ENCODE data around the gene ATAD3B. TPM values are rescaled to one million over a fixed set of nuclear protein-coding genes. Genes with fewer than 3 reads are reported as not detected.

Gene ATAD3B
- polyA plus RNA-seq, 3 donors: 2.3 to 23.3 (median 2.3) TPM

DNA sequence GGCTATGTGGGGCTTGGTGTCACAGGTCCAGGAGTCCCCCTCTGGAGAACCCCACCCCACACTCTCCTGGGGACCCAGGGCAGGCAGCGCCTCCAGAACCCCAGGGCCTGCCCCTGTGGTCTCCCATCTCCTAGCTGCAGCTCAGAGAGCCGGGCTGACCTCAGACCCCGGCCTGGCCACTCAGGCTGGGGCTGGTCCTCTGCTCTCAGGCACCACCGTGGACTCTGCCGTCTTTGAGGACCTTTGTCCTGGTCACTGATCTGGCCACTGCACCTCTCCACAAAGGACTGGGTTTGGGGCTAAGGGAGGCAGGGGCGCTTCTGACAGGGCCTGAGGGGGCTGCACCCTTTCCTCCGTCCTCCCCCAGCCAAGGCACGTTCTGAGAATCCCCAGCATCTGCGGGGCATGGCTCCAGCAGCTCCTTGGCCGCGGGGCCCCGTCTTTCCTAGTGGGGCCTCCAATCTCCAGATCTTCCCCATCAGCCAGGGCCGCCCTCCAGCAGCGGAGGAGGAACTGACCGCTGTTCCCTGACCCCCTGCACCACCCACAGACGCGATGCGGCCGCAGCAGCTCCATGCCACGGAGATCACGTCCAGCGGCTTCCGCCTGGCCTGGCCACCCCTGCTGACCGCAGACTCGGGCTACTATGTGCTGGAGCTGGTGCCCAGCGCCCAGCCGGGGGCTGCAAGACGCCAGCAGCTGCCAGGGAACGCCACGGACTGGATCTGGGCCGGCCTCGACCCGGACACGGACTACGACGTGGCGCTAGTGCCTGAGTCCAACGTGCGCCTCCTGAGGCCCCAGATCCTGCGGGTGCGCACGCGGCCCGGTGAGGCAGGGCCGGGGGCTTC is 32.8 kb upstream of the ATAD3B start:
- Mint-ChIP-seq H3K4me1 (peaks cover 12% of the 10 kb centered on the region), H3K27ac (peak overlapping the region in 1 of 7 donors; percentile 14), H3K36me3 (peaks cover 1 to 2% of the 10 kb centered on the region in 2 donors), H3K27me3 (ENCODE audit: low read depth in 3 of 3) (peaks cover 20 to 58% (median 31%) of the 10 kb centered on the region in 3 donors), H3K9me3 (peaks cover 0 to 8% (median 0%) of the 10 kb centered on the region in 7 donors), H3K4me3 (peak overlapping the region in 1 of 2 donors; percentile 39)
- no peak overlapping the region for H3K4me3 ChIP-seq (replicated peaks in 1 of 3; ENCODE audit: low read depth in 2 of 3, low read length in 3 of 3)
- peaks cover 19 to 35% of the 10 kb centered on the region in 2 donors for H3K27me3 ChIP-seq (ENCODE audit: control insufficient read depth in 2 of 2, insufficient read depth in 2 of 2, low read length in 2 of 2)
- H3K36me3 ChIP-seq (replicated peaks in 1 of 2; ENCODE audit: control insufficient read depth in 1 of 2, insufficient read depth in 2 of 2, low read length in 2 of 2): no peaks in the 10 kb centered on the region
- no peak overlapping the region for H3K4me2 ChIP-seq (replicated peaks; ENCODE audit: extremely low read depth, low read length, poor library complexity, severe bottlenecking)
- intact Hi-C loops (cut with micrococcal nuclease): no loop called here
- no peak overlapping the region for H3K9ac ChIP-seq (ENCODE audit: insufficient read depth, low read length, poor library complexity, severe bottlenecking)
- TF ChIP-seq, protein P1, sequence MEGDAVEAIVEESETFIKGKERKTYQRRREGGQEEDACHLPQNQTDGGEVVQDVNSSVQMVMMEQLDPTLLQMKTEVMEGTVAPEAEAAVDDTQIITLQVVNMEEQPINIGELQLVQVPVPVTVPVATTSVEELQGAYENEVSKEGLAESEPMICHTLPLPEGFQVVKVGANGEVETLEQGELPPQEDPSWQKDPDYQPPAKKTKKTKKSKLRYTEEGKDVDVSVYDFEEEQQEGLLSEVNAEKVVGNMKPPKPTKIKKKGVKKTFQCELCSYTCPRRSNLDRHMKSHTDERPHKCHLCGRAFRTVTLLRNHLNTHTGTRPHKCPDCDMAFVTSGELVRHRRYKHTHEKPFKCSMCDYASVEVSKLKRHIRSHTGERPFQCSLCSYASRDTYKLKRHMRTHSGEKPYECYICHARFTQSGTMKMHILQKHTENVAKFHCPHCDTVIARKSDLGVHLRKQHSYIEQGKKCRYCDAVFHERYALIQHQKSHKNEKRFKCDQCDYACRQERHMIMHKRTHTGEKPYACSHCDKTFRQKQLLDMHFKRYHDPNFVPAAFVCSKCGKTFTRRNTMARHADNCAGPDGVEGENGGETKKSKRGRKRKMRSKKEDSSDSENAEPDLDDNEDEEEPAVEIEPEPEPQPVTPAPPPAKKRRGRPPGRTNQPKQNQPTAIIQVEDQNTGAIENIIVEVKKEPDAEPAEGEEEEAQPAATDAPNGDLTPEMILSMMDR (IDR thresholded peaks at IDR 0.05): no peak
- H4K20me1 ChIP-seq (ENCODE audit: insufficient read depth, low read length): no peaks in the 10 kb centered on the region
- WGBS (ENCODE audit: insufficient coverage): 92% methylated on average over 44 of the region's 45 CpGs
- no peaks in the 10 kb centered on the region for H3K9me3 ChIP-seq (replicated peaks in 1 of 2; ENCODE audit: control insufficient read depth in 1 of 2, insufficient read depth in 1 of 2, low read length in 2 of 2)
- no peaks in the 10 kb centered on the region for H3K79me2 ChIP-seq (ENCODE audit: insufficient read depth, low read length)
- DNase-seq: no peak
- H3K4me1 ChIP-seq (ENCODE audit: control insufficient read depth in 1 of 2, insufficient read depth in 2 of 2, low read length in 2 of 2): peaks cover 8 to 18% of the 10 kb centered on the region in 2 donors
- no peak overlapping the region for H2AFZ ChIP-seq (ENCODE audit: insufficient read depth, low read depth, low read length, poor library complexity, severe bottlenecking)
- H3K27ac ChIP-seq (ENCODE audit: low read depth in 1 of 2, low read length in 2 of 2): no peak overlapping the region

DNA sequence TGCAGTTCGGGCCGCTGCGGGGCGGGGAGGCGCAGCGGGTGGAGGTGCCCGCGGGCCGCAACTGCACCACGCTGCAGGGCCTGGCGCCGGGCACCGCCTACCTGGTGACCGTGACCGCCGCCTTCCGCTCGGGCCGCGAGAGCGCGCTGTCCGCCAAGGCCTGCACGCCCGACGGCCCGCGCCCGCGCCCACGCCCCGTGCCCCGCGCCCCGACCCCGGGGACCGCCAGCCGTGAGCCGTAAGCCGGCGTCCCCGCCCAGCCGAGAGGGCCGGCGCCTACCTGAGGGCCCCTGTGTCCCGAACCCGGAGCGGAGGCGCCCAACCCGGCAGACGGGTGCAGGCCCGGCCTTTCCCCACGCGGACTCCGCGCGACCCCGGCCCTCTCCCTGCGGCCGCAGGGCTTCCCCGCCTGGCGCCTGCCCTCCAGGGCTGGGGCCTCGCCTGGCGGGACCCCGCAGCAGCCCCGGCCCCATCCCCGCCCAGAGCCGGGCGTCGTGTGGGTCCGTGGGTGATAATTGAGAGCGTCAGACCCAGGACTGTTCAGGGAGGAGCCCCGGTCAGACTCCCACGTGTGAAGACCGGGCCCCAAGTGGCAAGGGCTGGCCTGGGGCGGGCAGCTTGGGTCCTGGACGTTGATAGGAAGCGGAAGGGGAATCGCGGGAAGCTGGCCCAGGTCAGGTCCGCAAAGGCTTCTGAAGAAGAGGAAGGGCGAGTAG is 31.9 kb upstream of the ATAD3B start:
- TF ChIP-seq, protein P1 (IDR thresholded peaks at IDR 0.05): no peak
- Mint-ChIP-seq H3K4me1 (peaks cover 12% of the 10 kb centered on the region), H3K27me3 (ENCODE audit: low read depth in 3 of 3) (peaks cover 15 to 48% (median 25%) of the 10 kb centered on the region in 3 donors), H3K36me3 (peaks cover 1 to 2% of the 10 kb centered on the region in 2 donors), H3K27ac (no peak overlapping the region), H3K4me3 (no peak overlapping the region), H3K9me3 (peaks cover 0 to 8% (median 0%) of the 10 kb centered on the region in 7 donors)
- no peak overlapping the region for H2AFZ ChIP-seq (ENCODE audit: insufficient read depth, low read depth, low read length, poor library complexity, severe bottlenecking)
- H3K4me3 ChIP-seq (replicated peaks in 1 of 3; ENCODE audit: low read depth in 2 of 3, low read length in 3 of 3): no peak overlapping the region
- intact Hi-C loops (cut with micrococcal nuclease): no loop called here
- no peak overlapping the region for H3K27ac ChIP-seq (ENCODE audit: low read depth in 1 of 2, low read length in 2 of 2)
- no peak for DNase-seq
- peaks cover 10 to 26% of the 10 kb centered on the region in 2 donors for H3K27me3 ChIP-seq (ENCODE audit: control insufficient read depth in 2 of 2, insufficient read depth in 2 of 2, low read length in 2 of 2)
- no peaks in the 10 kb centered on the region for H3K79me2 ChIP-seq (ENCODE audit: insufficient read depth, low read length)
- no peak overlapping the region for H3K9ac ChIP-seq (ENCODE audit: insufficient read depth, low read length, poor library complexity, severe bottlenecking)
- H3K4me1 ChIP-seq (ENCODE audit: control insufficient read depth in 1 of 2, insufficient read depth in 2 of 2, low read length in 2 of 2): peaks cover 8 to 15% of the 10 kb centered on the region in 2 donors
- H4K20me1 ChIP-seq (ENCODE audit: insufficient read depth, low read length): no peaks in the 10 kb centered on the region
- H3K36me3 ChIP-seq (replicated peaks in 1 of 2; ENCODE audit: control insufficient read depth in 1 of 2, insufficient read depth in 2 of 2, low read length in 2 of 2): no peaks in the 10 kb centered on the region
- no peak overlapping the region for H3K4me2 ChIP-seq (replicated peaks; ENCODE audit: extremely low read depth, low read length, poor library complexity, severe bottlenecking)
- 85% methylated on average over 79 of the region's 82 CpGs for WGBS (ENCODE audit: insufficient coverage)
- no peaks in the 10 kb centered on the region for H3K9me3 ChIP-seq (replicated peaks in 1 of 2; ENCODE audit: control insufficient read depth in 1 of 2, insufficient read depth in 1 of 2, low read length in 2 of 2)

Data from CD14-positive monocyte (primary cell).